Central memory CD8-positive, alpha-beta T cell (primary cell): ENCODE data around the gene RAD51B.

Experiments used
- ATAC-seq: fragments of 150-1000 bp; cut with Tn5 transposase; replicated peaks from 2 replicates; pipeline ENCODE4 v1.10.0; 2022; ENCODE audit warnings: mild to moderate bottlenecking, moderate FRiP score, moderate number of reproducible peaks; ENCODE audit not compliant: poor library complexity, severe bottlenecking; ENCODE audit errors: extremely low read depth
- DNase-seq, 2 donors: peaks; one replicate each; pipeline ENCODE4 v3.0.0; 2021; ENCODE audit warnings: low spot score in 2 of 2
- H3K27ac Mint-ChIP-seq: one replicate; pipeline ENCODE4 v1.8.0; 2022; ENCODE audit warnings: low read depth, mild to moderate bottlenecking, moderate library complexity, mixed read lengths
- H3K27me3 Mint-ChIP-seq: one replicate; pipeline ENCODE4 v1.8.0; 2022; ENCODE audit warnings: mixed read lengths
- H3K36me3 Mint-ChIP-seq: one replicate; pipeline ENCODE4 v1.8.0; 2022; ENCODE audit warnings: mild to moderate bottlenecking, moderate library complexity, mixed read lengths; ENCODE audit not compliant: insufficient read depth
- H3K4me1 Mint-ChIP-seq: one replicate; pipeline ENCODE4 v1.8.0; 2022; ENCODE audit warnings: mixed read lengths
- H3K4me3 Mint-ChIP-seq: one replicate; pipeline ENCODE4 v1.8.0; 2022; ENCODE audit warnings: mild to moderate bottlenecking, moderate library complexity, mixed read lengths
- H3K9me3 Mint-ChIP-seq: one replicate; pipeline ENCODE4 v1.8.0; 2022; ENCODE audit warnings: mixed read lengths

Gene RAD51B

GRCh38 chr14:67819563-67820421 is at the start of gene RAD51B:
TSS of gene RAD51B (plus strand) at chr14:67819779.
- Mint-ChIP-seq H3K4me1 (peaks cover 31% of the 10 kb centered on the region), H3K4me3 (peak within 1 kb of the TSS; percentile 98), H3K9me3 (no peaks in the 10 kb centered on the region), H3K27me3 (no peaks in the 10 kb centered on the region), H3K27ac (peak within 1 kb of the TSS; percentile 90), H3K36me3 (peaks cover 14% of the 10 kb centered on the region)
- ATAC-seq: peak; percentile 72
- peak; percentile 78 to 83 for DNase-seq

GRCh38 chr14:67773844-67774377 is 45.7 kb upstream of the RAD51B start:
- no peak overlapping the region for H3K27ac Mint-ChIP-seq
- no peaks in the 10 kb centered on the region for H3K9me3 Mint-ChIP-seq
- ATAC-seq (no peak), DNase-seq (no peak)
- H3K27me3 Mint-ChIP-seq: no peaks in the 10 kb centered on the region
- H3K4me1 Mint-ChIP-seq: no peaks in the 10 kb centered on the region
- H3K4me3 Mint-ChIP-seq: no peak overlapping the region
- peaks cover 58% of the 10 kb centered on the region for H3K36me3 Mint-ChIP-seq

DNA sequence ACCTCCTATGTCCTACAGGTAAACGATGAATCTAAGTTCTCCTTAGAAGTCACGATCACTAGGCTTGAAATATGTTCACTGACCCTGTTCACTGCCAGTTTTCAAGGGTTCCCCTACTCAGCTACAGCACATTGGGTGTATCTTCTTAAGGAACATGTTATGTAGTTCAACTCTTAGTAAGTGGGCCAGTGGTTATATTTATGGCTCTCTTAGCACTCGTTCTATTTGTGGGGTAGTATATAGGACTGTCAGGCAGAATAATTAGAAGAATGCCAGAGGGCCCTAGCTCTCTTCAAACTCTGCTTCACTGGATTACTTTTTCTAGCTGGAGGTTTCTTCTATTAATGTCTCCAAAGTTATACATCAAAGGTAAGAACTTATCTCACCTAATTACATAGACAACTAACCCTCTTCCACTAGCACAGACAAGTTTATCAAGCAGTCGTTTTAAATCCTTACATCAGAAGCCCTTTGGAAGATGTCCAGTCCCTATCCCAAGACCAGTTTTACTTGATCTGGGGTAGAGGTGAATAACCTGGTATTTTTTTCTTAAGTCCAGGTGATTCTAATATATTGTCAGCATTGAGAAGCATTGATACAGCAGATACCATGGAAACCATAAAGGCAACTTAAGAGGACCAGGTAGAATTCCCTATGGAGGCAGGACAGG is 42.8 kb upstream of the RAD51B start:
- Mint-ChIP-seq H3K27me3 (no peaks in the 10 kb centered on the region), H3K9me3 (no peaks in the 10 kb centered on the region), H3K4me3 (no peak overlapping the region), H3K27ac (no peak overlapping the region), H3K4me1 (no peaks in the 10 kb centered on the region), H3K36me3 (peaks cover 65% of the 10 kb centered on the region)
- ATAC-seq (no peak), DNase-seq (no peak)

DNA sequence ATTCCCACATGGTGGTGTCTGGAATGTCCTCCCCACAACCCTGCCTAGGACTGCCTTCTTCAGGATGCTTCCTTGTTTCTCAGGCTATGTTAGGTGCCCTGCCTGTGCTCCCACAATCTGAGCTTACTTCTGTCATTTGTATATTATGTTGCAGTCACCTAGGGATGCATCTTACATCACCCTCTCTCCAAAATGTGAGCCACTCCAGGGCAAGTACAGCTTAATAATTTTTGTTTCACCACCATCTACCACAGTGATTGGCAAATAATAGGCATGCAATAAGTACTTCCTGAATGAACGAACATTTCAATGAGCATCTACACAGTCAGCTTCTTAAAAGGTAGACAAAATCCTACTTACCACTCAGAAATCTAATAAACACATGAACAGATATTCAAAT is 40.8 kb upstream of the RAD51B start:
- H3K27me3 Mint-ChIP-seq: no peaks in the 10 kb centered on the region
- no peaks in the 10 kb centered on the region for H3K4me1 Mint-ChIP-seq
- H3K27ac Mint-ChIP-seq: no peak overlapping the region
- no peak for DNase-seq
- H3K9me3 Mint-ChIP-seq: no peaks in the 10 kb centered on the region
- H3K4me3 Mint-ChIP-seq: no peak overlapping the region
- peaks cover 58% of the 10 kb centered on the region for H3K36me3 Mint-ChIP-seq
- no peak for ATAC-seq

- H3K27me3 Mint-ChIP-seq: no peaks in the 10 kb centered on the region
- no peaks in the 10 kb centered on the region for H3K4me1 Mint-ChIP-seq
- no peak for DNase-seq
- H3K4me3 Mint-ChIP-seq: no peak overlapping the region
- no peaks in the 10 kb centered on the region for H3K9me3 Mint-ChIP-seq
- no peak for ATAC-seq
- H3K36me3 Mint-ChIP-seq: peaks cover 50% of the 10 kb centered on the region
- no peak overlapping the region for H3K27ac Mint-ChIP-seq
Observed at GRCh38 chr14:67782090-67782489, 37.5 kb upstream of the RAD51B start.

DNA sequence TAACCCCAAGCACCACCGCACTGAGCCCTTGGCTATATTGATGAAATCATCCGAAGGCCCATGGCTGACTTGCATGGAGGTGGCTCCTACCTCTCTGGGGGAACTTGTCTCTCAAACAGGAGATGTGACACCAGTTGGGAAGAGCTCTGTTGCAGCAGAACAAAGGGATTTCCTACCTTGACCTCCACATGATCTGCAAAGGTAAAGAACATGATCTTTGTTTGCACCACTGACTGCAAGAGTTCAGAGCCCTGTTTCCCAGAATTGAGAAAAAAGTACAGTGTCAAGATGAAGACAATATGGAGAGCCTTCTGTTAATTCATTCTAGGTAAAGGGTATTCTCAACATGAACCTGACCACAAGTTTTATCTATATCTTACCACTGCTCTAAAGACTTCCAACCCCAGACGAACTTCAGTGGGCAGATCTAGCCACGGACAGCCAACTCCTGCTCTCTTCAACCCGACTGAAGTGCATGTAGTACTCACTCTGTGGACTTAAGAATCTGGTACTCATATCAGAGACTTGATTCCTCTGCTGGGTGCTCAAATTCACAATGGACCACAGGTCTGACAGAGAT is 35.2 kb upstream of the RAD51B start:
- ATAC-seq (no peak), DNase-seq (no peak)
- H3K27ac Mint-ChIP-seq: no peak overlapping the region
- H3K27me3 Mint-ChIP-seq: no peaks in the 10 kb centered on the region
- H3K9me3 Mint-ChIP-seq: no peaks in the 10 kb centered on the region
- H3K36me3 Mint-ChIP-seq: peaks cover 61% of the 10 kb centered on the region
- H3K4me3 Mint-ChIP-seq: no peak overlapping the region
- no peaks in the 10 kb centered on the region for H3K4me1 Mint-ChIP-seq

- Mint-ChIP-seq H3K4me3 (no peak overlapping the region), H3K9me3 (no peaks in the 10 kb centered on the region), H3K4me1 (no peaks in the 10 kb centered on the region), H3K27ac (no peak overlapping the region), H3K36me3 (peaks cover 64% of the 10 kb centered on the region), H3K27me3 (no peaks in the 10 kb centered on the region)
- ATAC-seq (no peak), DNase-seq (no peak)
Observed at GRCh38 chr14:67785270-67786109, 34.1 kb upstream of the RAD51B start.

GRCh38 chr14:67787673-67788072 is 31.9 kb upstream of the RAD51B start:
- ATAC-seq: no peak
- H3K4me1 Mint-ChIP-seq: no peaks in the 10 kb centered on the region
- peaks cover 62% of the 10 kb centered on the region for H3K36me3 Mint-ChIP-seq
- no peak overlapping the region for H3K27ac Mint-ChIP-seq
- H3K27me3 Mint-ChIP-seq: no peaks in the 10 kb centered on the region
- no peaks in the 10 kb centered on the region for H3K9me3 Mint-ChIP-seq
- no peak overlapping the region for H3K4me3 Mint-ChIP-seq
- DNase-seq: no peak

DNA sequence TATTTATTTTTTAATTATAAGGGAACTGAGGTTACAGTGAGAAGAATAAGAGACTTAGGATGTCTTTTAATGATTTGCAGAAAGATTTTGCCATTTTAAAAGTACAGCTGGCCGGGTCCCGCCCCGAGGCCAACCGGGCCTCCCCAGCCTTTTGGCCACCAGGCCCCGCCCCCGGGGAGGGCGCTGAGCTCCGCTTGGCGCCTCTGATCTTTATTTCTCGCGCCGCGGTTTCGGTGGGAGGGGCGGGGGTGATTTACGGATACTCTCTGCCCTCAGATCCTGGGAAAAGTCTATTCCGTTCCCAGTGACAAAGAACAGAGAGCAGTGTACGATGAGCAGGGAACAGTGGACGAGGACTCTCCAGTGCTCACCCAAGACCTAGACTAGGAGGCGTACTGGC is 20.8 kb upstream of the RAD51B start:
- Mint-ChIP-seq H3K27ac (peak overlapping the region; percentile 48), H3K9me3 (no peaks in the 10 kb centered on the region), H3K4me1 (no peaks in the 10 kb centered on the region), H3K36me3 (peaks cover 59% of the 10 kb centered on the region), H3K4me3 (no peak overlapping the region), H3K27me3 (no peaks in the 10 kb centered on the region)
- DNase-seq: no peak
- ATAC-seq: no peak

DNA sequence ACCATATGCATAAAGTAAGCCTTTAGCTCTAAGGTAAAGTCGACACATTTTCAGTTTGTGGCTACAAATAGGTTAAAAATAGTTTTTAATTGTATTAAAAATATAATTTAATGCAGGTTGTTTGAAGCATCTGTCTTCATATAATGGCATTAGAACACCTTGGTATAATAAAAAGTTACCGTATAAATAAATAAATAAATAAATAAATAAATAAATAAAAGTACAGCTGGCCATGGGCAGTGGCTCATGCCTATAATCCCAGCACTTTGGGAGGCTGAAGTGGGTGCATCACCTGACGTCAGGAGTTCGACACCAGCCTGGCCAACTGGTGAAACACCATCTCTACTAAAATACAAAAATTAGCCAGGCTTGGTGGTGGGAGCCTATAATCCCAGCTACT is 18.8 kb upstream of the RAD51B start:
- no peak overlapping the region for H3K27ac Mint-ChIP-seq
- peaks cover 53% of the 10 kb centered on the region for H3K36me3 Mint-ChIP-seq
- DNase-seq: no peak
- no peaks in the 10 kb centered on the region for H3K4me1 Mint-ChIP-seq
- no peaks in the 10 kb centered on the region for H3K27me3 Mint-ChIP-seq
- no peak for ATAC-seq
- no peaks in the 10 kb centered on the region for H3K9me3 Mint-ChIP-seq
- no peak overlapping the region for H3K4me3 Mint-ChIP-seq

GRCh38 chr14:67806246-67806645 is 13.3 kb upstream of the RAD51B start:
- DNase-seq: no peak
- H3K4me3 Mint-ChIP-seq: no peak overlapping the region
- H3K4me1 Mint-ChIP-seq: no peaks in the 10 kb centered on the region
- no peaks in the 10 kb centered on the region for H3K9me3 Mint-ChIP-seq
- no peak for ATAC-seq
- H3K36me3 Mint-ChIP-seq: peaks cover 45% of the 10 kb centered on the region
- no peak overlapping the region for H3K27ac Mint-ChIP-seq
- no peaks in the 10 kb centered on the region for H3K27me3 Mint-ChIP-seq

GRCh38 chr14:67814821-67815220 is 4.8 kb upstream of the RAD51B start:
- Mint-ChIP-seq H3K36me3 (peaks cover 32% of the 10 kb centered on the region), H3K27me3 (no peaks in the 10 kb centered on the region), H3K27ac (no peak overlapping the region), H3K9me3 (no peaks in the 10 kb centered on the region), H3K4me3 (peak overlapping the region; percentile 98), H3K4me1 (peaks cover 27% of the 10 kb centered on the region)
- ATAC-seq: no peak
- no peak for DNase-seq
